K562 (cell line): ENCODE measurements around the gene ECSIT. TPM values are rescaled to one million over a fixed set of nuclear protein-coding genes. Genes with fewer than 3 reads are reported as not detected.

ENCODE experiments used
- ATAC-seq: fragments of 200-7000 bp; cut with Tn5 transposase; 3 replicates; pipeline ENCODE4 v1.9.1; 2020; ENCODE audit warnings: moderate library complexity
- BruUV-seq: library from RNA; stranded (reverse); fragments of 400-500 nt; replicated peaks from 2 replicates; lab custom pipeline; 2021; lab: Mats Ljungman, UMichigan
- CTCF ChIA-PET: fragments of 300-600 bp; formaldehyde crosslinking; extraction: SDS; loops from one replicate; lab custom pipeline; 2021; ENCODE audit warnings: low intra/inter-chr PET ratio; lab: Yijun Ruan, JAX
- POLR2A ChIA-PET: fragments of 300-600, 350-650 bp; sonication (Branson Sonifier 250); formaldehyde crosslinking; extraction: SDS; loops from one replicate; lab custom pipeline; 2021; ENCODE audit warnings: antibody characterized with exemption, inconsistent platforms; lab: Yijun Ruan, JAX
- DNase-seq, 4 experiments: peaks; one replicate each; pipeline versions ENCODE4 v3.0.0 to v3.0.0-alpha.2; 2011 to 2018; ENCODE audit warnings: low spot score in 3 of 4, mixed read lengths in 3 of 4; ENCODE audit errors: extremely low read depth in 1 of 4
- FAIRE-seq: peaks from 2 replicates; lab custom pipeline; 2011; peaks lifted over from hg19 to GRCh38; lab: Jason Lieb, UNC
- H2AFZ ChIP-seq: 2 replicates; pipeline ENCODE4 v1.6.0; 2011; ENCODE audit warnings: low read depth, low read length, control low read depth, inconsistent platforms
- H3K27ac ChIP-seq: fragments of 200-600 bp; 3 replicates; pipeline ENCODE4 v1.8.0; 2011; ENCODE audit warnings: low read depth, mild to moderate bottlenecking, control low read depth, inconsistent platforms, low read length, moderate library complexity, mixed read lengths; ENCODE audit errors: extremely low read depth
- H3K27me3 ChIP-seq, 2 experiments: fragments of 300-600 bp in 1 of 2; 2 replicates in 1 of 2; 3 replicates in 1 of 2; pipeline versions ENCODE4 v1.6.0 to v1.8.0; 2011; ENCODE audit warnings: inconsistent platforms in 2 of 2, low read length in 2 of 2, mild to moderate bottlenecking in 1 of 2, mixed read lengths in 1 of 2, moderate library complexity in 1 of 2; ENCODE audit not compliant: control insufficient read depth in 2 of 2, insufficient read depth in 2 of 2
- H3K36me3 ChIP-seq: fragments of 300-600 bp; 3 replicates; pipeline ENCODE4 v1.8.0; 2011; ENCODE audit warnings: mild to moderate bottlenecking, low read length, inconsistent platforms; ENCODE audit not compliant: control insufficient read depth, insufficient read depth
- H3K4me1 ChIP-seq, 2 experiments: fragments of 200-600 bp in 1 of 2; replicated peaks in 1 of 2; 2 replicates in 1 of 2; 3 replicates in 1 of 2; pipeline versions ENCODE4 v1.5.1 to v1.8.0; 2011; ENCODE audit warnings: inconsistent platforms in 2 of 2, low read length in 2 of 2, mild to moderate bottlenecking in 1 of 2, mixed read lengths in 1 of 2, moderate library complexity in 1 of 2; ENCODE audit not compliant: control insufficient read depth in 2 of 2, insufficient read depth in 2 of 2
- H3K4me2 ChIP-seq: 2 replicates; pipeline ENCODE4 v1.6.1; 2011; ENCODE audit warnings: low read length, control low read depth, inconsistent platforms, mixed read lengths; ENCODE audit not compliant: insufficient read depth
- H3K4me3 ChIP-seq: fragments of 200-600 bp; sonication (generic), shearing (Covaris generic); 2 replicates; pipeline ENCODE4 v1.5.1; 2016; ENCODE audit warnings: control low read depth, inconsistent platforms
- H3K79me2 ChIP-seq: fragments of 200-600 bp; 3 replicates; pipeline ENCODE4 v1.8.0; 2011; ENCODE audit warnings: low read length, inconsistent platforms; ENCODE audit not compliant: control insufficient read depth, insufficient read depth
- H3K9ac ChIP-seq, 2 experiments: 2 replicates each; pipeline versions ENCODE4 v1.6.0 to v1.6.1; 2011; ENCODE audit warnings: low read depth in 2 of 2, low read length in 2 of 2, control low read depth in 1 of 2, inconsistent platforms in 1 of 2, mild to moderate bottlenecking in 1 of 2, mixed read lengths in 1 of 2; ENCODE audit not compliant: insufficient read depth in 1 of 2
- H3K9me1 ChIP-seq: one replicate; pipeline ENCODE4 v1.6.0; 2011; ENCODE audit warnings: inconsistent platforms, mild to moderate bottlenecking, low read length, moderate library complexity; ENCODE audit not compliant: control insufficient read depth, insufficient read depth
- H3K9me3 ChIP-seq: replicated peaks from 2 replicates; pipeline ENCODE4 v1.5.1; 2011; ENCODE audit warnings: low read depth, low read length, inconsistent platforms; ENCODE audit not compliant: control insufficient read depth, insufficient read depth
- H4K20me1 ChIP-seq: replicated peaks from 2 replicates; pipeline ENCODE4 v1.6.1; 2011; ENCODE audit warnings: low read length, inconsistent platforms, mixed read lengths; ENCODE audit not compliant: control insufficient read depth, insufficient read depth
- BRD9 ChIP-seq: fragments of 450-650 bp; IDR thresholded peaks from 2 replicates; pipeline ENCODE4 v1.6.1; 2018; ENCODE audit warnings: low read depth; ENCODE audit not compliant: partially characterized antibody
- CUX1 ChIP-seq: fragments of 200-800 bp; sonication (Bioruptor generic); IDR thresholded peaks from 2 replicates; pipeline ENCODE4 v1.6.1; 2016; ENCODE audit warnings: missing genetic modification characterization, missing compliant biosample characterization
- E2F3 ChIP-seq: fragments of 250-450 bp; sonication (Bioruptor Pico); IDR thresholded peaks from 2 replicates; pipeline ENCODE4 v1.4.0; 2020; ENCODE audit warnings: mild to moderate bottlenecking
- MTA2 ChIP-seq: fragments of 450-650 bp; IDR thresholded peaks from 2 replicates; pipeline ENCODE4 v1.6.1; 2016; ENCODE audit warnings: low read depth
- PCBP2 ChIP-seq: fragments of 200-400 bp; formaldehyde crosslinking; IDR thresholded peaks from 2 replicates; pipeline ENCODE4 v1.6.1; 2018; ENCODE audit warnings: low read length, low read depth, mild to moderate bottlenecking, moderate library complexity; ENCODE audit not compliant: poor library complexity, severe bottlenecking
- POLR2B ChIP-seq: fragments of 450-650 bp; IDR thresholded peaks from 2 replicates; pipeline ENCODE4 v1.6.1; 2018; ENCODE audit warnings: low read depth; ENCODE audit not compliant: partially characterized antibody
- SAP30 ChIP-seq: fragments of 200-600 bp; sonication (generic); IDR thresholded peaks from 2 replicates; pipeline ENCODE4 v1.6.1; 2012; ENCODE audit warnings: borderline replicate concordance, low read depth, mild to moderate bottlenecking, moderate library complexity, low read length, control low read depth, inconsistent platforms; ENCODE audit not compliant: insufficient read depth, poor library complexity, severe bottlenecking
- ZBTB26 ChIP-seq: fragments of 450-650 bp; formaldehyde crosslinking; IDR thresholded peaks from 2 replicates; pipeline ENCODE4 v1.4.0; 2022; ENCODE audit warnings: missing genetic modification characterization
- ZNF551 ChIP-seq: fragments of 250-450 bp; sonication (Bioruptor Pico); IDR thresholded peaks from 2 replicates; pipeline ENCODE4 v1.5.0; 2021; ENCODE audit warnings: mild to moderate bottlenecking, moderate library complexity
- WGBS: fragments of 100-300 bp; shearing (Covaris generic); methylation state at CpG from one replicate; pipeline ENCODE4 v1.1.6; 2016; ENCODE audit warnings: low coverage, mixed read lengths; ENCODE audit not compliant: insufficient coverage; ENCODE audit errors: missing lambda C conversion rate; 5-methylcytosine and 5-hydroxymethylcytosine counted together
- in situ Hi-C: fragments of 300-500 bp; cut with MboI; formaldehyde crosslinking; loops from 4 replicates; pipeline ENCODE4 v1.15.0; 2018; ENCODE audit warnings: inconsistent platforms, mixed read lengths
- intact Hi-C: fragments of 100-400 bp; cut with micrococcal nuclease; formaldehyde crosslinking; loops from 2 replicates; pipeline ENCODE4 v1.14.2; 2022
- polyA plus RNA-seq, 8 experiments: library from polyadenylated mRNA; depleted of rRNA in 4 of 8; stranded (reverse) in 5 of 8; unstranded in 3 of 8; fragments of >200 nt; fragmentation: Nextera tagmentation in 2 of 8; fragmentation: Illumina TruSeq in 1 of 8; extraction: Ambion mirVana in 2 of 8; extraction: Trizol in 1 of 8; gene quantifications; 2 replicates each; pipeline versions ENCODE4 v1.2.1 to v1.2.3, GENCODE V29; 2011 to 2014; ENCODE audit warnings: inconsistent platforms in 1 of 8, missing spikeins in 1 of 8
- total RNA-seq, 7 experiments: library from RNA; depleted of rRNA in 6 of 7; stranded (reverse); fragments of >200 nt in 6 of 7; fragmentation: Illumina TruSeq in 2 of 7; extraction: Trizol in 2 of 7; gene quantifications; 2 replicates each; pipeline versions ENCODE4 v1.2.1 to v1.2.3, GENCODE V29; 2011 to 2021; ENCODE audit warnings: low replicate concordance in 1 of 7
- TF ChIP-seq, protein P1 (sequence below), 2 experiments: IDR thresholded peaks; 2 replicates each; pipeline ENCODE4 v1.6.1; 2011; ENCODE audit warnings: borderline replicate concordance in 1 of 2, control low read depth in 1 of 2, low read depth in 1 of 2, low read length in 1 of 2, mild to moderate bottlenecking in 1 of 2, mixed read lengths in 1 of 2, moderate library complexity in 1 of 2; ENCODE audit not compliant: insufficient read depth in 1 of 2, insufficient read length in 1 of 2, poor library complexity in 1 of 2, severe bottlenecking in 1 of 2; ENCODE audit errors: extremely low read depth in 1 of 2
- TF ChIP-seq, protein P2 (sequence below): fragments of 250-450 bp; sonication (Bioruptor Pico); IDR thresholded peaks from 2 replicates; pipeline ENCODE4 v1.5.0; 2021

Gene ECSIT
- total and polyA plus RNA-seq, 9 of the 15 experiments (the other 6 are each of a cell fraction or from before 2014, with no cell fraction given) = 1.1 to 82.5 (median 43.9) TPM

GRCh38 chr19:11530432-11530831 is 1.5 kb upstream of the ECSIT start (continued):
- TF ChIP-seq, protein P1, sequence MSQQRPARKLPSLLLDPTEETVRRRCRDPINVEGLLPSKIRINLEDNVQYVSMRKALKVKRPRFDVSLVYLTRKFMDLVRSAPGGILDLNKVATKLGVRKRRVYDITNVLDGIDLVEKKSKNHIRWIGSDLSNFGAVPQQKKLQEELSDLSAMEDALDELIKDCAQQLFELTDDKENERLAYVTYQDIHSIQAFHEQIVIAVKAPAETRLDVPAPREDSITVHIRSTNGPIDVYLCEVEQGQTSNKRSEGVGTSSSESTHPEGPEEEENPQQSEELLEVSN (IDR thresholded peaks at IDR 0.05; ENCODE audit: borderline replicate concordance in 1 of 2, extremely low read depth in 1 of 2, insufficient read depth in 1 of 2, insufficient read length in 1 of 2, low read depth in 1 of 2, low read length in 1 of 2, poor library complexity in 1 of 2, severe bottlenecking in 1 of 2) = peak; percentile 30 to 51
- no peak for TF ChIP-seq ZNF551

GRCh38 chr19:11519138-11519537 is 9.8 kb downstream of the ECSIT start:
- Histone ChIP-seq H3K9ac (peak overlapping the region in 1 of 2 experiments; percentile 56; a peak in 2 of 4 replicates), H3K4me2 (no peak overlapping the region), H3K4me1 (peaks cover 0 to under 1% of the 10 kb centered on the region in 2 experiments; a peak in 1 of 5 replicates), H3K27ac (no peak overlapping the region), H2AFZ (no peak overlapping the region), H3K27me3 (no peaks in the 10 kb centered on the region), H3K79me2 (no peaks in the 10 kb centered on the region), H4K20me1 (no peaks in the 10 kb centered on the region), H3K4me3 (no peak overlapping the region), H3K9me3 (no peaks in the 10 kb centered on the region), H3K9me1 (no peaks in the 10 kb centered on the region), H3K36me3 (peaks cover 29% of the 10 kb centered on the region; the same call in 2 of the 3 replicates)
- FAIRE-seq (no peak), DNase-seq (no peak), ATAC-seq (no peak)
- in situ Hi-C loops = no loop called here
- WGBS = 92% methylated on average over 8 of the region's 9 CpGs
- no TSS peak for BruUV-seq
- ChIA-PET CTCF (no interaction called here), POLR2A (interaction anchor here (0.6 to 2.5 kb wide), 2 partner anchors 9 to 534 kb away, joined by 3 to 13 read pairs; partner anchors contain the start of gene ECSIT)
- intact Hi-C loops = no loop called here
- no peak for TF ChIP-seq POLR2B
- TF ChIP-seq MTA2 = no peak
- TF ChIP-seq E2F3 (CRISPR knock-in tag) = no peak
- no peak for TF ChIP-seq BRD9
- TF ChIP-seq ZBTB26 (CRISPR knock-in tag) = no peak
- no peak for TF ChIP-seq SAP30
- TF ChIP-seq, protein P2, sequence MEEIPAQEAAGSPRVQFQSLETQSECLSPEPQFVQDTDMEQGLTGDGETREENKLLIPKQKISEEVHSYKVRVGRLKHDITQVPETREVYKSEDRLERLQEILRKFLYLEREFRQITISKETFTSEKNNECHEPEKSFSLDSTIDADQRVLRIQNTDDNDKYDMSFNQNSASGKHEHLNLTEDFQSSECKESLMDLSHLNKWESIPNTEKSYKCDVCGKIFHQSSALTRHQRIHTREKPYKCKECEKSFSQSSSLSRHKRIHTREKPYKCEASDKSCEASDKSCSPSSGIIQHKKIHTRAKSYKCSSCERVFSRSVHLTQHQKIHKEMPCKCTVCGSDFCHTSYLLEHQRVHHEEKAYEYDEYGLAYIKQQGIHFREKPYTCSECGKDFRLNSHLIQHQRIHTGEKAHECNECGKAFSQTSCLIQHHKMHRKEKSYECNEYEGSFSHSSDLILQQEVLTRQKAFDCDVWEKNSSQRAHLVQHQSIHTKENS (CRISPR knock-in tag) = no peak
- TF ChIP-seq PCBP2 = no peak
- TF ChIP-seq CUX1 = no peak
